Activated CD4-positive, alpha-beta T cell treated with anti-CD3 and anti-CD28 coated beads, Interleukin-2, amount 10 ng/mL, durations not matched to agents 24 days and 14 days (primary cell): Measurements from ENCODE around the gene PKN3. TPM values are rescaled to one million over a fixed set of nuclear protein-coding genes. Genes with fewer than 3 reads are reported as not detected.
"Not testable (repeated sequence)": the region's sequence is repeated elsewhere in the genome, so short reads cannot be mapped to it uniquely, and the experiment has no call there.

Source experiments
- DNase-seq: peaks from one replicate; pipeline ENCODE4 v3.0.0; 2022
- H3K27ac Mint-ChIP-seq: one replicate; pipeline ENCODE4 v1.8.0; 2022; ENCODE audit warnings: mild to moderate bottlenecking, mixed read lengths
- H3K27me3 Mint-ChIP-seq: one replicate; pipeline ENCODE4 v1.8.0; 2022; ENCODE audit warnings: mixed read lengths
- H3K36me3 Mint-ChIP-seq: one replicate; pipeline ENCODE4 v1.8.0; 2022; ENCODE audit warnings: low read depth, mild to moderate bottlenecking, mixed read lengths
- H3K4me1 Mint-ChIP-seq: one replicate; pipeline ENCODE4 v1.8.0; 2021; ENCODE audit warnings: mixed read lengths
- H3K4me3 Mint-ChIP-seq: one replicate; pipeline ENCODE4 v1.8.0; 2022; ENCODE audit warnings: mild to moderate bottlenecking, moderate library complexity, mixed read lengths
- H3K9me3 Mint-ChIP-seq: one replicate; pipeline ENCODE4 v1.8.0; 2021; ENCODE audit warnings: mixed read lengths
- intact Hi-C: fragments of 100-400 bp; cut with micrococcal nuclease; formaldehyde crosslinking; loops from one replicate; pipeline ENCODE4 v1.15.1; 2023
- total RNA-seq: library from RNA; stranded (reverse); gene quantifications from 2 replicates; pipeline ENCODE4 v1.2.3, GENCODE V29; 2022

Gene PKN3
- total RNA-seq, 1 donor from 2014 or later: 24.3 TPM

GRCh38 chr9:128684325-128685199 is 17.7 kb upstream of the PKN3 start:
- peak; percentile 94 for DNase-seq
- H3K9me3 Mint-ChIP-seq: no peaks in the 10 kb centered on the region
- H3K27ac Mint-ChIP-seq: peak overlapping the region; percentile 96
- intact Hi-C loops: loop anchor here (1.0 to 5.0 kb wide), 6 partner anchors 18 to 263 kb away; partner anchors contain the start of genes DOLK, DYNC2I2, NUP188 and PKN3
- H3K27me3 Mint-ChIP-seq: no peaks in the 10 kb centered on the region
- peaks cover 42% of the 10 kb centered on the region for H3K4me1 Mint-ChIP-seq
- H3K4me3 Mint-ChIP-seq: peak overlapping the region; percentile 95
- H3K36me3 Mint-ChIP-seq: peaks cover 9% of the 10 kb centered on the region

GRCh38 chr9:128685636-128686489 is 16.4 kb upstream of the PKN3 start:
- peak overlapping the region; percentile 95 for H3K4me3 Mint-ChIP-seq
- intact Hi-C loops: loop anchor here (2.0 to 5.0 kb wide), 3 partner anchors 17 to 261 kb away; partner anchors contain the start of genes DOLK, NUP188, PKN3 and ZER1
- peak; percentile 84 for DNase-seq
- no peaks in the 10 kb centered on the region for H3K27me3 Mint-ChIP-seq
- H3K9me3 Mint-ChIP-seq: no peaks in the 10 kb centered on the region
- H3K36me3 Mint-ChIP-seq: peaks cover 15% of the 10 kb centered on the region
- peak overlapping the region; percentile 96 for H3K27ac Mint-ChIP-seq
- H3K4me1 Mint-ChIP-seq: peaks cover 44% of the 10 kb centered on the region

DNA sequence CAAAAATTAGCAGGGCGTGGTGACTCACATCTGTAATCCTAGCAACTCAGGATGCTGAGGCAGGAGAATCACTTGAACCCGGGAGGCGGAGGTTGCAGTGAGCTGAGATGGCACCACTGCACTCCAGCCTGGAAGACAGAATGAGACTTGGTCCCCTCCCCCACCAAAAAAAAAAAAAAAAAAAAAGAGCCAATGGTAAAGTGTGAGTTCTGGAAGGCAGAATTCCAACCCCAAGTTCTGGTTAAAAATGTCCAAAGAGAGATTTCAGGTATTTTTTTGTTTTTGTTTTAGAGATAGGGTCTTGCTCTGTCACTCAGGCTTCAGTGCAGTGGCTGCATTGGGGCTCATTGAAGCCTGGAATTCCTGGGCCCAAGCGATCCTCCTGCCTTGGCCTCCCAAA is 14.8 kb upstream of the PKN3 start:
- H3K4me3 Mint-ChIP-seq: peak overlapping the region; percentile 40
- H3K36me3 Mint-ChIP-seq: peaks cover 28% of the 10 kb centered on the region
- no peak for DNase-seq
- no peaks in the 10 kb centered on the region for H3K9me3 Mint-ChIP-seq
- H3K4me1 Mint-ChIP-seq: peaks cover 55% of the 10 kb centered on the region
- H3K27ac Mint-ChIP-seq: peak overlapping the region; percentile 65
- H3K27me3 Mint-ChIP-seq: no peaks in the 10 kb centered on the region
- intact Hi-C loops: loop anchor here (5.0 kb wide), 2 partner anchors 85 to 260 kb away; partner anchors contain the start of genes DOLK, NUP188 and ZER1

DNA sequence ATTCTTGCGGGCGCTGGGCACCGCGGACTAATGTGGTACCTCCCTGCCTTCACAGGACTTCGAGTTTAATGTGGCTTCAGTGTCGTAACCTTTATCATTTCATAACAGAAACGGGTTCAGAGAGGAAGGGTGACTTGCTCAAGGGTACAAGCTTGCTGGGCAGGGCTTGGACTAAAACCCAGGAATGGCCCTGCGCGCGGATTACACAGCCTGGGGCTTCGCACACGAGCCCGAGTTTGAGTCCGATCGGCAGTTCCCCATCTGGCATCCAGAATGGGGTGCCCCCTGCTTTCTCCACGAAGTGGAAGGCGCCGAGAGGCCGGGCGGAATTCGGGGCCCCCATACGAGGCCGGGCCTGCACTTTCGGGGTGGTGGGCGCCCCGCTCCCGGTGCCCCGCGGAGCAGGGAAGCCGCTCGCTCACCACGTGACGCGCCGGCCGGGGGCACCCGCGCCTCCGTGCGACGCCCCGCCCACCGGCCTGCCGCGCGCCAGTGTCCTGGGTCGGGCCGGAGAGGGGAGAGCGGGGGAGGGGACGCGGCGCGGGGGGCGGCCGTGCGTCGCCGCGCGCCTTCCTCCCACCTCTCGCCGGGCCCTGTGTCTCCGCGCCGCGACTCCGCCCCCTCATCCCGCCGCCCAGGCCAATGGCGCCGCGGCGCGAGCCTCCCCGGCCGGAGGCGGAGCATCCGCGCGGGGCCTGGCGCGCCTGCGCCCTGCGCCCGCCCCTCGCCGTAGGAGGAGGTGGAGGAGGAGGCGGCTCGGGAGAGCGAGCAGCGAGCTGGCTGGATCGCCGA is 13.6 kb upstream of the PKN3 start, which contains the start of gene SET:
Gene SET (plus strand): TSS at position 722 of the 792 bp plus-strand sequence. CDS start 361 bp downstream, outside the sequence.
- peaks cover 39% of the 10 kb centered on the region for H3K36me3 Mint-ChIP-seq
- peaks cover 57% of the 10 kb centered on the region for H3K4me1 Mint-ChIP-seq
- H3K4me3 Mint-ChIP-seq: peak within 1 kb of the TSS; percentile 78
- peak; percentile 98 for DNase-seq
- intact Hi-C loops: loop anchor here (1.0 to 5.0 kb wide), 3 partner anchors 36 to 259 kb away; partner anchors contain the start of genes DOLK, NUP188, ZDHHC12 and ZER1
- H3K27me3 Mint-ChIP-seq: no peaks in the 10 kb centered on the region
- H3K27ac Mint-ChIP-seq: peak within 1 kb of the TSS; percentile 93
- H3K9me3 Mint-ChIP-seq: no peaks in the 10 kb centered on the region

DNA sequence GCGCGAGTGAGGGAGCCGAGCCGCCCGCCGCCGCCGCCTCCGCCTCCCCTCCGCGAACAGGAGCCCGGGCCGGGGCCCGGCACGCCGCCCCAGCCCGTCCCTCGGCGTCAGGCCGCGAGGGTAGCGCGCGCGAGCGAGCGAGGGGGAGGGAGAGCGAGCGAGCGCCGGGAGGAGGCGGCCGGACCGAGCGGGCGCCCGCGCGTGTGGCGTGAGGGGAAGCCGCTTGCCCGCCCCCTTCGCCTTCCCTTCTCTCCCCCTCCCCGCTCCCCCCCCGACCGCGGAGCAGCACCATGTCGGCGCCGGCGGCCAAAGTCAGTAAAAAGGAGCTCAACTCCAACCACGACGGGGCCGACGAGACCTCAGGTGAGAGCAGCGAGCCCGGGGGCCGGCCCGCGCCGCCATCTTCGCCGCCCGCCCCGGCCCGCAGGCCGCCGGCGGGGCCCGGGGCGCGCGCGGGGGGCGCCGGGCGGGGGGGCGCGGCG is 13.0 kb upstream of the PKN3 start:
- H3K4me1 Mint-ChIP-seq: peaks cover 56% of the 10 kb centered on the region
- intact Hi-C loops: loop anchor here (1.0 to 5.0 kb wide), 3 partner anchors 35 to 258 kb away; partner anchors contain the start of genes DOLK, NUP188, ZDHHC12 and ZER1
- no peak for DNase-seq
- H3K4me3 Mint-ChIP-seq: peak overlapping the region; percentile 47
- peak overlapping the region; percentile 63 for H3K27ac Mint-ChIP-seq
- no peaks in the 10 kb centered on the region for H3K27me3 Mint-ChIP-seq
- H3K36me3 Mint-ChIP-seq: peaks cover 39% of the 10 kb centered on the region
- no peaks in the 10 kb centered on the region for H3K9me3 Mint-ChIP-seq

GRCh38 chr9:128689820-128690683 is 12.3 kb upstream of the PKN3 start:
- peak overlapping the region; percentile 97 for H3K27ac Mint-ChIP-seq
- intact Hi-C loops: loop anchor here (1.0 to 5.0 kb wide), 3 partner anchors 34 to 257 kb away; partner anchors contain the start of genes DOLK, NUP188, ZDHHC12 and ZER1
- no peaks in the 10 kb centered on the region for H3K9me3 Mint-ChIP-seq
- DNase-seq: peak; percentile 84
- H3K4me3 Mint-ChIP-seq: peak overlapping the region; percentile 96
- peaks cover 42% of the 10 kb centered on the region for H3K36me3 Mint-ChIP-seq
- no peaks in the 10 kb centered on the region for H3K27me3 Mint-ChIP-seq
- peaks cover 49% of the 10 kb centered on the region for H3K4me1 Mint-ChIP-seq

DNA sequence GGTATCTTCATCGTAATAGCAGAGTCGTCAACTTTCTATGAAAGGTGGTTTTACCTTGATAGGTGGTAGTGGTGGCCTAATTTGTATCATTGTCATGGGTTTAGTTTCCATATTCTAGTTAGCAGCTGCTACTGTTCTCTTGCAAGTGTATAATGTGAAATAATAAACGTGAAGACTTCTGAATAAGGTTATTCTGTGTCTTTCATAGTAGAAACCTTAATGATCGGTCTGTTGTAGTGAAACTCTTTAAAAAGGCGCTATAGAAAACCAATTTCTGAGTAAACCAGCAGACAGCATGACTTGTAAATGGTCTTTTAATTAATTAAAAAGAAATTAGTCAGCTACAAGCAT is 11.6 kb upstream of the PKN3 start:
- Mint-ChIP-seq H3K36me3 (peaks cover 46% of the 10 kb centered on the region), H3K9me3 (no peaks in the 10 kb centered on the region), H3K4me1 (peaks cover 43% of the 10 kb centered on the region), H3K27ac (peak overlapping the region; percentile 97), H3K4me3 (peak overlapping the region; percentile 96), H3K27me3 (no peaks in the 10 kb centered on the region)
- DNase-seq: no peak
- intact Hi-C loops: no loop called here

- intact Hi-C loops, H3K9me3 Mint-ChIP-seq, H3K4me3 Mint-ChIP-seq, DNase-seq, H3K27me3 Mint-ChIP-seq: not testable (repeated sequence)
- peaks cover 64% of the 10 kb centered on the region for H3K36me3 Mint-ChIP-seq
- H3K4me1 Mint-ChIP-seq: peaks cover 22% of the 10 kb centered on the region
- H3K27ac Mint-ChIP-seq: peak overlapping the region; percentile 17
These were observed 8.6 kb upstream of the PKN3 start for GRCh38 chr9:128693738-128694137.

DNA sequence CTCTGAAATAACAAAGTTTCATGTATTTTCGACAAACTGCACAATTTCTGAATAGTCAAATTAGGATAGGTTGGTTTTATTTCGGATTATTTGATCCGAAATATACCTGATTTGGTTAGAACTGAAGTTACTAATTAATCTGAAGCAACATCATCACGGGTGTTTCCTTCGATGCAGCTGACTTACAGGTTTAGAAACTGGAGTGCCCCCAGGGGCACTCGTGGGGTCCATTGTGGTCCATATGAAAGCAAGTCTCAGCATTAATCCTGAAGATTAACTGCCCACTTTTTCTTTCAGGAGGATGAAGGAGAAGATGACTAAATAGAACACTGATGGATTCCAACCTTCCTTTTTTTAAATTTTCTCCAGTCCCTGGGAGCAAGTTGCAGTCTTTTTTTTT is 8.0 kb upstream of the PKN3 start:
- Mint-ChIP-seq H3K4me3 (no peak overlapping the region), H3K36me3 (peaks cover 64% of the 10 kb centered on the region), H3K27ac (no peak overlapping the region), H3K27me3 (no peaks in the 10 kb centered on the region), H3K9me3 (no peaks in the 10 kb centered on the region), H3K4me1 (peaks cover 22% of the 10 kb centered on the region)
- no peak for DNase-seq
- intact Hi-C loops: no loop called here

- Mint-ChIP-seq H3K27me3 (no peaks in the 10 kb centered on the region), H3K9me3 (no peaks in the 10 kb centered on the region), H3K4me3 (no peak overlapping the region), H3K36me3 (peaks cover 46% of the 10 kb centered on the region), H3K27ac (no peak overlapping the region), H3K4me1 (peaks cover 18% of the 10 kb centered on the region)
- intact Hi-C loops: no loop called here
- DNase-seq: no peak
These were observed 5.2 kb upstream of the PKN3 start for GRCh38 chr9:128696923-128697707.

DNA sequence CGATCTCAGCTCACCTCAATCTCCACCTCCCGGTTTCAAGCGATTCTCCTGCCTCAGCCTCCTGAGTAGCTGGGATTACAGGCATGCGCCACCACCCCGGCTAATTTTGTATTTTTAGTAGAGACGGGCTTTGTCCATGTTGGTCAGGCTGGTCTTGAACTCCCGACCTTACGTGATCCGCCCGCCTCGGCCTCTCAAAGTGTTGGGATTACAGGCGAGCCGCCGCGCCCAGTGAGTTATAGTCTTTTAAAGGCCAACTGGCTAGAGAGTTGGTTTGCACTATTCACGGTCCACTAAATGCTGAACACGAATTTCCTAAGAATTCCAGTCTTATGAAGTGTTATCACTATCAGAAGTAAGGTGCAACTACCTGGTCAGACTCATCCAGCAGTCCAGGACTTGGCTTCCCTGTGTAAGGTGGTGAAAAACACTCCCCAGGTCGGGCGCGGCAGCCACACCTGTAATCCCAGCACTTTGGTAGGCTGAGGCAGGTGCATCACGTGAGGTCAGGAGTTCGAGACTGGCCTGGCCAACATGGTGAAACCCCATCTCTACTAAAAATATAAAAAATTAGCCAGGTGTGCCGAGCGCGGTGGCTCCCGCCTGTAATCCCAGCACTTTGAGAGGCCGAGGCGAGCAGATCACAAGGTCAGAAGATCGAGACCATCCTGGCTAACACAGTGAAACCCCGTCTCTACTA is 3.1 kb upstream of the PKN3 start:
- H3K4me3 Mint-ChIP-seq, H3K27ac Mint-ChIP-seq, H3K9me3 Mint-ChIP-seq, DNase-seq, H3K27me3 Mint-ChIP-seq, intact Hi-C loops: not testable (repeated sequence)
- Mint-ChIP-seq H3K4me1 (peaks cover 10% of the 10 kb centered on the region), H3K36me3 (peaks cover 30% of the 10 kb centered on the region)
